GM21717 (cell line): ENCODE data around the gene OR4M2.
A peak's percentile ranks its signal among the peaks of the same experiment; 100 is the strongest.
"Not testable (repeated sequence)": the region's sequence is repeated elsewhere in the genome, so short reads cannot be mapped to it uniquely, and the experiment has no call there.

Experiments
- ATAC-seq: cut with Tn5 transposase; IDR thresholded peaks from one replicate; pipeline ENCODE4 v1.9.1; 2021; ENCODE audit warnings: mild to moderate bottlenecking, moderate library complexity; ENCODE audit not compliant: unreplicated experiment

The OR4M2 gene, protein sequence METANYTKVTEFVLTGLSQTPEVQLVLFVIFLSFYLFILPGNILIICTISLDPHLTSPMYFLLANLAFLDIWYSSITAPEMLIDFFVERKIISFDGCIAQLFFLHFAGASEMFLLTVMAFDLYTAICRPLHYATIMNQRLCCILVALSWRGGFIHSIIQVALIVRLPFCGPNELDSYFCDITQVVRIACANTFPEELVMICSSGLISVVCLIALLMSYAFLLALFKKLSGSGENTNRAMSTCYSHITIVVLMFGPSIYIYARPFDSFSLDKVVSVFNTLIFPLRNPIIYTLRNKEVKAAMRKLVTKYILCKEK

GRCh38 chr15:22080227-22080626 is at the start of gene OR4M2:
OR4M2 (plus strand) TSS chr15:22080527; CDS start chr15:22080625, 98 bp downstream.
- ATAC-seq, result not testable (repeated sequence)

GRCh38 chr15:22069267-22069666 is 11.1 kb upstream of the OR4M2 start:
- not testable (repeated sequence) for ATAC-seq

DNA sequence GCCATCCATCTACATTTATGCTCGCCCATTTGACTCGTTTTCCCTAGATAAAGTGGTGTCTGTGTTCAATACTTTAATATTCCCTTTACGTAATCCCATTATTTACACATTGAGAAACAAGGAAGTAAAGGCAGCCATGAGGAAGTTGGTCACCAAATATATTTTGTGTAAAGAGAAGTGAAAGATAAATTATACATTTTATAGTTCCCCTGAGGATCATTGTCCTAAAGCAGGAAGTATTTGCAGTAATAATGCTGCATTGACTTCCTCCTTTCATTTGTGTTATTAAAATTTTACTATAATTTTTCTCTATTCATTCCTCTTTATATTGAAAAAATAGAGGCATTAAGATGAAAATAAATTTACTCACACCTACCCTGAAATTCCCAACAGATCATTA is 1.1 kb downstream of the OR4M2 start:
- not testable (repeated sequence) for ATAC-seq

GRCh38 chr15:22098616-22099253 is 18.4 kb downstream of the OR4M2 start:
- ATAC-seq, result peak; percentile 66

DNA sequence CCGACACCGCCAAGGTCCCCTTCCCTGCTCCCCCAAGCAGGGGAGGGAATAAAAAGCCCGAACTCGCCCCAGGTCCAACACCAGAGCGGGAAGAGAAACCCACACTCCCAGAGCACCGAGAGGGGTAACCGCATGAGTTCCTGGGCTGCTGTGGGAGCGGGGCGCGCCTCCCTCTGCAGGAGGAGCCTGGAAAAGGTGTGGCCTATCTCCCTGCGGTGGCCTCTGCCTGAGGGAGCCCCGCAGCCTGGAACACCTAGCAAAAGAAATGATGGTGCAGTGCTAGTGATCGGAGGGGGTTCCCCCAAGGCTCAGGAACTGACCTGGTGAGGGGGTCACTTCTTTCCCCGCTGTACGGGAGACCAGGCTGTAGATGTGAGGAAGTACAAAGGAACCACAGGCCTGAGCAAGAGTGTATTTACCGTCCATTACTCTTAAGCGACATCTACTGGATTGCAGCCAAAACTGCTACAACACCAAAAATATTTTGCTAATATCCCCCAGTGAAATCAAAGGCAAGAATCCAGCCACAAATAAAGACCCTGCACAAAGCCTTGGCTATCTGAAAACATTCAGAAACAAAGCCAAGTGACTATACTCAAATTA is 19.1 kb downstream of the OR4M2 start:
- ATAC-seq, result peak; percentile 90

DNA sequence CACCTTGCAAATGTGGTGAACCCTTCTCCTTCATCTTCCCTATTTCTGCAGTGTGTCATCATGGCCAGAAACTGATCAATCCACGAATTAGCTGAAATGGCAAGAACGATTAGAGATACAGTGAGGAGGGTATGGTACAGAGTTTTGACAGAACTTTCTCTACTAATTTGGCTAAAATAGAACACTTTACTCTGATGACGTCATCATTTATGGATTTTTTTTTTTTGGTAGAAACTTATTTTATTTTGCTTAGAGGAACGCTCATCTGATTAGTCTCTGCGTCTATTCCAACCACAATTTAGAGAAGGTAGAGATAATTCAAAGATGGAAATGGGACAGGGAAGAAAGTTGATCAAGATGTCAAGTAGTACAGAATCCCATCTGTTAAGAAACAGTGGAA is 41.7 kb downstream of the OR4M2 start:
- not testable (repeated sequence) for ATAC-seq
